ENCODE results near the gene TAOK3. TPM values are rescaled to one million over a fixed set of nuclear protein-coding genes. Genes with fewer than 3 reads are reported as not detected.

TAOK3 gene
- total RNA-seq, 2 experiments from 2014 or later: 46.0 to 47.1 TPM

DNA sequence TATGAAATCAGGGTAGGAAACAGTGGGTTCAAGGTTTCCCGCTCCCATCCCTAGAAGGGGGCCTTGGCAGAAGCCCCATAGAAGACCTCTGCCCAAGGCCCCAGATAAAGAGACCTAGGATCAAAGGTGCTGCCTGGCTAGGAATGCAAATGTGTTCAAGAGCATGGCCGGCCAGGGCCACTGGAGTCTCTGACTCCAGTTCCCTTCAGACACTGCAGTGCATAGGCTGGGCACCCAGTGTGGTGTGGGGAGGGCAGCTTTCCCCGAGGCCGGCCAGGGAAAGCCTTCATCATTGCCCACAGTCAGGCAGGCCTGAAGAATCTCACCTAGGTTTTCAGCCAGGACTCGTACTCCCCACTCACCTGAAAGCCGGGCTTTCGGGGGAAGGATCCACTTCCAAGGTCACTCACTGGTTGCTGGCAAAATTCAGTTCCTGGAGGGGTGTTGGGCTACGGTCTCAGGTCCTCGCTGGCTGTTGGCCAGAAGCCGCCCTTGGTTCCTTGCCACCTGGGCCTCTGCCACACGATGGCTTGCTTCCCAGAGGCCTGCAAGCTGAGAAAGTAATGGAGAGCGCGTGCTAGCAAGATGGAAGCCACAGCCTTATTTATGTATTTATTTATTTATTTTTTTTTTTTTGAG lies 246.5 kb downstream of the TAOK3 start:
- TF ChIP-seq, protein P1, sequence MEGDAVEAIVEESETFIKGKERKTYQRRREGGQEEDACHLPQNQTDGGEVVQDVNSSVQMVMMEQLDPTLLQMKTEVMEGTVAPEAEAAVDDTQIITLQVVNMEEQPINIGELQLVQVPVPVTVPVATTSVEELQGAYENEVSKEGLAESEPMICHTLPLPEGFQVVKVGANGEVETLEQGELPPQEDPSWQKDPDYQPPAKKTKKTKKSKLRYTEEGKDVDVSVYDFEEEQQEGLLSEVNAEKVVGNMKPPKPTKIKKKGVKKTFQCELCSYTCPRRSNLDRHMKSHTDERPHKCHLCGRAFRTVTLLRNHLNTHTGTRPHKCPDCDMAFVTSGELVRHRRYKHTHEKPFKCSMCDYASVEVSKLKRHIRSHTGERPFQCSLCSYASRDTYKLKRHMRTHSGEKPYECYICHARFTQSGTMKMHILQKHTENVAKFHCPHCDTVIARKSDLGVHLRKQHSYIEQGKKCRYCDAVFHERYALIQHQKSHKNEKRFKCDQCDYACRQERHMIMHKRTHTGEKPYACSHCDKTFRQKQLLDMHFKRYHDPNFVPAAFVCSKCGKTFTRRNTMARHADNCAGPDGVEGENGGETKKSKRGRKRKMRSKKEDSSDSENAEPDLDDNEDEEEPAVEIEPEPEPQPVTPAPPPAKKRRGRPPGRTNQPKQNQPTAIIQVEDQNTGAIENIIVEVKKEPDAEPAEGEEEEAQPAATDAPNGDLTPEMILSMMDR (IDR thresholded peaks at IDR 0.05): no peak
- Mint-ChIP-seq H3K4me1 (ENCODE audit: low read depth) (no peaks in the 10 kb centered on the region), H3K27me3 (no peaks in the 10 kb centered on the region), H3K4me3 (no peak overlapping the region), H3K36me3 (ENCODE audit: low read depth) (peaks cover 1% of the 10 kb centered on the region), H3K27ac (no peak overlapping the region), H3K9me3 (no peaks in the 10 kb centered on the region)
- CTCF ChIA-PET: no interaction called here
- no peak for DNase-seq
- POLR2A ChIA-PET: interaction anchor here (1.3 kb wide), 1 partner anchor 10 kb away, joined by 4 read pairs; the partner anchor contains the start of gene PEBP1
- ATAC-seq: no peak
- intact Hi-C loops (cut with micrococcal nuclease): no loop called here

DNA sequence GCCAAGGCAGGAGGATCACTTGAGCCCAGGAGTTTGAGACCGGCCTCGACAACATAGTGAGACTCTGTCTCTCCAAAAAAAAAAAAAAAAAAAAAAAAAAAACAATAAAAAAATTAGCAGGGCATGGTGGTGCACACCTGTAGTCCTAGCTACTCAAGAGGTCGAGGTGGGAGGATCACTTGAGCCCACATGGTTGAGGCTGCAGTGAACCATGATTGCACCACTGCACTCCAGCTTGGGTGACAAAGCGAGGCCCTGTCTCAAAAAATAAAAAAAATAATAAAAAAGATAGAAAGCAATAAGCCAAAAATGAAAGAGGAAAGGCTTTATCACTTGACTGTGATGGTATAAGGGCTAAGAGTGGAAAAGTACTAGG lies 247.0 kb downstream of the TAOK3 start:
- Mint-ChIP-seq H3K27me3 (no peaks in the 10 kb centered on the region), H3K36me3 (ENCODE audit: low read depth) (peaks cover 1% of the 10 kb centered on the region), H3K4me3 (no peak overlapping the region), H3K27ac (no peak overlapping the region), H3K9me3 (no peaks in the 10 kb centered on the region), H3K4me1 (ENCODE audit: low read depth) (peaks cover 3% of the 10 kb centered on the region)
- no peak for DNase-seq
- intact Hi-C loops (cut with micrococcal nuclease): no loop called here
- POLR2A ChIA-PET: interaction anchor here (1.3 kb wide), 1 partner anchor 11 kb away, joined by 4 read pairs; the partner anchor contains the start of gene PEBP1
- no peak for ATAC-seq
- TF ChIP-seq, protein P1 (IDR thresholded peaks at IDR 0.05): no peak
- CTCF ChIA-PET: no interaction called here

DNA sequence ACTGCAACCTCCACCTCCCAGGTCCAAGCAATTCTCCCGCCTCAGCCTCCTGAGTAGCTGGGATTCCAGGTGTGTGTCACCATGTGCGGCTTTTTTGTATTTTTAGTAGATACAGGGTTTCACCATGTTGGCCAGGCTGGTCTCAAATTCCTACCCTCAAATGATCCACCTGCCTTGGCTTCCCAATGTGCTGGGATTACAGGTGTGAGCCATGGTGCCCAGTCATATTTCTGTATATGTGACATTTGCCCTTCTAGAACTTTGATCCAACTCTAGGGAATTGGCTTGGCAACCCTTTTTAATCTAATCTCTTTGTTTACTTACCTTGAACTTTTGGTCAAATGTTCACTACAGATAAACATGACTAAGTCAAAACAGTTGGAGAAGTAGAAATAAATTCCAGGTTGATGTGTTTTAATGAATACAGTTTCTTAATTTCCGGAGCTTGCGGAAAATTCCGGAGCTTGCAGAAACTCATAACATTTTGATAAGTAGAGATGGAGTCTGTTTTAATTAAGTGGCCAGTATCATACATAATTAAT lies 248.3 kb downstream of the TAOK3 start:
- ChIA-PET POLR2A (interaction anchor here (1.3 kb wide), 1 partner anchor 12 kb away, joined by 4 read pairs; the partner anchor contains the start of gene PEBP1), CTCF (interaction anchor here (0.7 kb wide), 1 partner anchor 59 kb away, joined by 3 read pairs; no protein-coding TSS in a partner anchor)
- Mint-ChIP-seq H3K36me3 (ENCODE audit: low read depth) (peaks cover 1% of the 10 kb centered on the region), H3K27me3 (no peaks in the 10 kb centered on the region), H3K4me3 (no peak overlapping the region), H3K27ac (no peak overlapping the region), H3K4me1 (ENCODE audit: low read depth) (peaks cover 8% of the 10 kb centered on the region), H3K9me3 (no peaks in the 10 kb centered on the region)
- ATAC-seq (no peak), DNase-seq (no peak)
- intact Hi-C loops (cut with micrococcal nuclease): no loop called here
- TF ChIP-seq, protein P1 (IDR thresholded peaks at IDR 0.05): no peak

DNA sequence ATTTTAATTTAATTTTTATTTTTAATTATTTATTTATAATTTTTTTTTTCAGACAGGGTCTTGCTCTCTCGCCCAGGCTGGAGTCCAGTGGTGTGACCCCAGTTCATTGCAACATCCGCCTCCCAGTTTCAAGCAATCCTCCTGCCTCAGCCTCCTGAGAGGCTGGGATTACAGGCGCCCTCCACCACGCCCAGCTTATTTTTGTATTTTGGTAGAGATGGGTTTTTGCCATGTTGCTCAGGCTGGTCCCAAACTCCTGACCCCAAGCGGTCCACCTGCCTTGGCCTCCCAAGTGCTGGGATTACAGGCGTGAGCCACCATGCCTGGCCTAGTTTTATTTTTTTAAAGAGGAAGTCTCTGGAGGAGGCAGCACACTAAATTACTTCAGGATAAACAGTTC lies 250.4 kb downstream of the TAOK3 start:
- intact Hi-C loops (cut with micrococcal nuclease): no loop called here
- CTCF ChIA-PET: interaction anchor here (1.3 to 2.7 kb wide), 8 partner anchors 9 to 272 kb away, joined by 3 to 25 read pairs (median 6); partner anchors contain the start of gene SUDS3
- peaks cover 8% of the 10 kb centered on the region for H3K4me1 Mint-ChIP-seq (ENCODE audit: low read depth)
- ATAC-seq (no peak), DNase-seq (no peak)
- TF ChIP-seq, protein P1 (IDR thresholded peaks at IDR 0.05): no peak
- no peaks in the 10 kb centered on the region for H3K36me3 Mint-ChIP-seq (ENCODE audit: low read depth)
- POLR2A ChIA-PET: no interaction called here
- H3K27ac Mint-ChIP-seq: no peak overlapping the region
- no peaks in the 10 kb centered on the region for H3K9me3 Mint-ChIP-seq
- H3K4me3 Mint-ChIP-seq: no peak overlapping the region
- no peaks in the 10 kb centered on the region for H3K27me3 Mint-ChIP-seq
